HUES64 (cell line): ENCODE measurements around the gene FMNL1.

Experiments
- H3K27ac ChIP-seq: 2 replicates; pipeline ENCODE4 v1.7.0; 2013; ENCODE audit warnings: low read depth, low read length, inconsistent platforms
- H3K27me3 ChIP-seq: 2 replicates; pipeline ENCODE4 v1.6.1; 2013; ENCODE audit warnings: mild to moderate bottlenecking, low read length; ENCODE audit not compliant: insufficient read depth
- H3K36me3 ChIP-seq: 2 replicates; pipeline ENCODE4 v1.6.1; 2013; ENCODE audit warnings: mild to moderate bottlenecking, low read length; ENCODE audit not compliant: insufficient read depth
- H3K4me1 ChIP-seq: 2 replicates; pipeline ENCODE4 v1.6.1; 2013; ENCODE audit warnings: mild to moderate bottlenecking, low read length, moderate library complexity; ENCODE audit not compliant: insufficient read depth
- H3K4me3 ChIP-seq: 2 replicates; pipeline ENCODE4 v1.5.1; 2013; ENCODE audit warnings: mild to moderate bottlenecking, low read length, moderate library complexity
- H3K9ac ChIP-seq: 2 replicates; pipeline ENCODE4 v1.6.1; 2013; ENCODE audit warnings: mild to moderate bottlenecking, low read depth, low read length
- H3K9me3 ChIP-seq: 2 replicates; pipeline ENCODE4 v1.6.1; 2013; ENCODE audit warnings: low read depth, low read length; ENCODE audit not compliant: insufficient read depth
- WGBS: fragments of 150-250, 120-280 bp; methylation state at CpG from one replicate; pipeline ENCODE4 v1.1.7; 2013; ENCODE audit warnings: missing lambda C conversion rate; 5-methylcytosine and 5-hydroxymethylcytosine counted together

FMNL1 gene

DNA sequence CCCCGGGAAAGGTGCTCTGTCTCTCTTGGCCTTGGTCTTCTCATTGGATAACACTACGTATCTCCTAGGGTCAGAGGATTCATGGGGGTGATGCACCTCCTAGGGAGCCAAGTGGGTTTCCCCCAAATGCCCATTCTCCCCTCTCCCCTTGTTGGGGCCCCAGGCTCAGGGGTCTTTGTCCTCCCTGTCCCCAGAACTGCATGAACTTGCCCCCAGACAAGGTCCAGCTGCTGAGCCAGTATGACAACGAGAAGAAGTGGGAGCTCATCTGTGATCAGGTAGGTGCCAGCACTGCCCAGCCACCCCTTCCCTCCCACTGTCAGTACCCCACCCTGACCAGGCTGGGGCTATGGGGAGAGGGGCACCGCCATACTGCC is 8.7 kb downstream of the FMNL1 start:
- no peaks in the 10 kb centered on the region for H3K36me3 ChIP-seq
- H3K4me3 ChIP-seq, result no peak overlapping the region
- 89% methylated on average over 4 of the region's 4 CpGs for WGBS
- no peaks in the 10 kb centered on the region for H3K9me3 ChIP-seq
- H3K9ac ChIP-seq, result no peak overlapping the region
- H3K4me1 ChIP-seq, result peaks cover 20% of the 10 kb centered on the region
- no peaks in the 10 kb centered on the region; the same call in 1 of the 2 replicates for H3K27me3 ChIP-seq
- no peak overlapping the region for H3K27ac ChIP-seq

DNA sequence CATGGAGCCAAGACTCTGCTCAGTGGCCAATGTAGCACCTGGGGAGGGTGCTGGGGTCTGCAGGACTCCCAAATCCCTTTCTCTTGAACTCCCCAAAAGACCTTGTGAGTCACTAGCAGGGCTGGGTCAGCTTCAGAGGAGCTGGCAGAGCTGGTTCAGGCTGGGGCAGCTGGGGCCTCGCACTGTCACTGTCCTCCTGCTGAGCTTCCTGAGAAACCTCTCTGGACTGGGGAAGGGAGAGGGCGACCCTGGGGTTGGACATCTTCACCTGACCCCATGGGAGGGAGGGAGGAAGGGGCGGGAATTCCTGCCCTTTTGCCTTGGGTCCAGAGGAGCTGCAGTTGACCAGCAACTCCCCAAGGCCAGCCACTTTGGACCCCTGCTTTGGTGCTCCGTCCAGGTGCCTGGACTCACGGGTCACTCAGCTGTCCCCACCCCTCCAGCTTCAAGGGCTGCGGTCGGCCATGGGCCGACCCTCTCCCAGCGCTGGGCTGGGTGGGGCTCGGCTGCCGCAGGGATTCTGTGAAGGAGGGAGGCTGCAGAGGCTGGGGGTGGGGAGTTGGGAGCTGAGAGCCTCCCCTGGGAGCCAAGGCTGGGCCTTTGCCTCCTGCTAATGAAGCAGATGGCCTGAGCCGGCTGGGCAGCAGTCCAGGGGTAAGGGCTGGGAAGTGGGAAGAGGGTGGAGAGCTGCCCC is 9.2 kb downstream of the FMNL1 start:
- 60% methylated on average over 12 of the region's 12 CpGs for WGBS
- H3K27me3 ChIP-seq, result no peaks in the 10 kb centered on the region; the same call in 1 of the 2 replicates
- H3K9me3 ChIP-seq, result no peaks in the 10 kb centered on the region
- no peak overlapping the region for H3K9ac ChIP-seq
- peaks cover 22% of the 10 kb centered on the region for H3K4me1 ChIP-seq
- no peak overlapping the region for H3K27ac ChIP-seq
- H3K36me3 ChIP-seq, result no peaks in the 10 kb centered on the region
- H3K4me3 ChIP-seq, result no peak overlapping the region

DNA sequence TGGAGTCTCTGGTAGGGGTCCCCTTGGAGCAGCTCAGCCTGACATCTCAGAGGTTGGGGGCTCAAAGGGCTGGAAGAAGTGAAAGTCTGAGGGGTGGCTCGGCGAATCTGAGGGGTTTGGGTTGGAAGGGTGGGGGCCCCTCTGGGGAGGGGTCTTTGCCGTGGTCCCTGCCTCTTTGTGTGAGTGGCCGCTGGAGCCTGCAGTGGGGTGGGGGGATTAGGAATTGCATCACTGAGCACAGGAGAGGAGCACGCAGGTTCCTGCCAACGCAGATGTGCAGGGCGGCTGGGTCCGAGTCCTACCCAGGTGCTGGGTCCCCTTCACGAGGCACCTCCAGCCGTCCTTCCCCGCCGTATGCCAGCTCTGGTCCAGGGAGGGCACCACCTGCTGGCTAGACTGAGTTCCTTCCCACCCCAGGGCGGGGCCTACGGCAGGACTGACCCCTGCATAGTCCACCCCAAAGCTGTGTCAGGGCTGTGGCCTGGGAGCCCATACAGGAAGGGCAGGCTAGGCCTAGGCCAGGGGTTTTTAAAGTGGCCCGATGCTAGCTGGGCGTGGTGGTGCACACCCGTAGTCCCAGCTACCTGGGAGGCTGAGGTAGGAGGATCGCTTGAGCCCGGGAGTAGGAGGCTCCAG is 9.9 kb downstream of the FMNL1 start:
- WGBS, result 72% methylated on average over 19 of the region's 19 CpGs

DNA sequence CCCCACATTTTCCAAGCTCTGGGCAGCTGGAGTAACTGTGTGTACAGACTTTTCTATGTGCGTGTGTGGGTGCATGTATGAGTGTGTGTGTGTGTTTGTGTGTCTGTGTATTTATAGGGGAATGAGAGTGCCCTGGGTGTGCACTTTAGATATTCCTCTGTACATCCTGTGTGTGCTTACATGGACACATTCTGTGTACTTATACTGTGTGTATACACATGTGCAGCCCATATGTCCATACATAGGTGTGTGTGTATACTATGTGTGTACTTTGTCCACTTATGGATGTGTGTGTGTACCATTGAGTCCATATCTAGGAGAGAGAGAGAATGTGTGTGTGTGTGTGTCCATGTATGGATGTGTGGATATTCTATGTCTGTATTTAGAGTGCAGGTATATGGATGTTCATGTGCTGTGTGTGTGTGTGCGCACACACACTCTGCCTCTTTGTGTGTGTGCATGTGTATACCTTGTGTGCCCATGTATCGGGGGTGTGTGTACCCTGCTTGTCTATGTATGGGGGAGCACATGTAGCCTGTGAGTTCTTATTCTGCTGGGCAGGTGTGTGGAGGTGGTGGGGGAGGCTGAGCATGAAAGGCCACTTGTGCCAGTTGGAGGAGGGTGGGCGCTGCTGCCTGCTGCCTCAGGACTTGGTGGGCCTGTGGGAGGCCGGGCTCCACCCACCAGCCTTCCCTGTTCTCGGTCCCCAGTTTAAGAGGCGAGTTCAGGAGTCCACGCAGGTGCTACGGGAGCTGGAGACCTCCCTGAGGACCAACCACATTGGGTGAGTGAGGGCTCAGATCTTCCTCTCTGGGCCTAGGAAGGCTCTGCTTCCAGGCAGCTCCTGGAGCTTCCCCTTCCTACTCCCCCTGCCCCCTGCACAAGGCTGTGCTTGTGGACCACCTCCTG is 11.1 kb downstream of the FMNL1 start:
- Histone ChIP-seq H3K4me3 (no peak overlapping the region), H3K9ac (no peak overlapping the region), H3K36me3 (no peaks in the 10 kb centered on the region), H3K4me1 (peaks cover 24% of the 10 kb centered on the region), H3K27me3 (no peaks in the 10 kb centered on the region; the same call in 1 of the 2 replicates), H3K9me3 (no peaks in the 10 kb centered on the region), H3K27ac (no peak overlapping the region)
- 91% methylated on average over 9 of the region's 9 CpGs for WGBS

More for the DNA sequence above, 9.9 kb downstream of the FMNL1 start:
- no peak overlapping the region for H3K9ac ChIP-seq
- H3K4me1 ChIP-seq, result peaks cover 24% of the 10 kb centered on the region
- no peak overlapping the region for H3K27ac ChIP-seq
- no peaks in the 10 kb centered on the region; the same call in 1 of the 2 replicates for H3K27me3 ChIP-seq
- no peak overlapping the region for H3K4me3 ChIP-seq
- no peaks in the 10 kb centered on the region for H3K36me3 ChIP-seq
- H3K9me3 ChIP-seq, result no peaks in the 10 kb centered on the region

DNA sequence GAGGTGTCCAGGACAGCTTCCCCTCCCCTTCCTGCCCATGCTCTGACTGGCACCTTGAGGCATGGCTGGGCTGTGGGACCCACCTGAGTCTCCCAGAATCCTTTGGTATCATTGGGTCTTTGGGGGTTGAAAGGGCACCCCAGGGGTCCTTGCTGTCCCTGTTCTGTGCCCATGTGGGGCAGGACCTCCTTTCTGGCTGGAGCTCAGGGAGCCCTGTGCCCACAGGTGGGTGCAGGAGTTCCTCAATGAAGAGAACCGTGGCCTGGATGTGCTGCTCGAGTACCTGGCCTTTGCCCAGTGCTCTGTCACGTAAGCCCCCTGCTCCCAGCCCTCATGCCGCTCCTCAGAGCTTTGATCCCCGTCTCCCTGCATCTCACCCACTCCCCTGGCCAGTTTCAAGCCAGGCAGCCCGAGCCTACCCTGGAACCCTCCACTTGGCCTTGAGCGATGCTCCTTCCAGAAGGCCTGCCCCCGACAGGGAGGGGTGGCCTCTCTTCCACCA is 11.8 kb downstream of the FMNL1 start:
- Histone ChIP-seq H3K9ac (no peak overlapping the region), H3K27ac (no peak overlapping the region), H3K36me3 (no peaks in the 10 kb centered on the region), H3K9me3 (no peaks in the 10 kb centered on the region), H3K27me3 (no peaks in the 10 kb centered on the region; the same call in 1 of the 2 replicates), H3K4me3 (no peak overlapping the region), H3K4me1 (peaks cover 19% of the 10 kb centered on the region)
- WGBS, result 82% methylated on average over 8 of the region's 8 CpGs

DNA sequence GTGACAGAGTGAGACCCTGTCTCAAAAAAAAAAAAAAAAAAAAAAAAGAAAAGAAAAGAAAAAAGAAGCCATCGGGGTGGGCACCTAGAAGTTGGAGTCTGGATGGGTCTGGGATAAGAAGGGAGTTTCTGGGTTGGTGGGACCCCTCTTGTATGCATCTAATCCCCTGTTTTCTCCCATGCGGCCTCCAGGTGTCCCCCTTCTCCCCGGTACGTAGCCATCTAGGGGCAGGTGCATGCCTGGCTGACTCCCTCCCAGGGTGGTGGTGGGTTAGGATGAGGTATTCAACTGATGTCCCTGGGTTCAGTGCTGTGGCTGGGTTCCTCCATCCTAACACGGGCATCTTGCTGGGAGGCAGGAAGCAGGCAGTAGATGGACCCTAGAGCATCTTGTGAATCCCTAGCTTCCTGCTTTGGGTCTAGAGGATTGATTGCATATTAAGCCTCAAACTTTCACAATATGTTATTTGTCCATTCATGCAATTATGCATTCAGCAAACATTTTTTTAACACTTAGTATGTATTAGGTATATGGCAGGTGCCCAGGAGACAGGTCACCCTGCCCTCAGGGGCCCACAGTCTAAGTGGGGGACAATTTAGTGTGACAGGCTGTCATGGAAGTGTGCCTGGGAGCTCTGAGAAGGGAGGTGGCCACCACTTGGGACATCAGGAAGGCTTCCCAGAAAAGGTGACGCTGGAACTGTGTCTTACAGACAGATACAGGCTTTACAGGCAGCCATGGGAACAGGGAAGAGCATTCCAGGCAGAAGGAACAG is 13.1 kb downstream of the FMNL1 start:
- Histone ChIP-seq H3K36me3 (no peaks in the 10 kb centered on the region), H3K4me3 (no peak overlapping the region), H3K9me3 (no peaks in the 10 kb centered on the region), H3K27ac (no peak overlapping the region), H3K27me3 (peaks cover 7% of the 10 kb centered on the region), H3K9ac (no peak overlapping the region), H3K4me1 (peaks cover 9% of the 10 kb centered on the region; the same call in 1 of the 2 replicates)
- 28% methylated on average over 4 of the region's 6 CpGs for WGBS

DNA sequence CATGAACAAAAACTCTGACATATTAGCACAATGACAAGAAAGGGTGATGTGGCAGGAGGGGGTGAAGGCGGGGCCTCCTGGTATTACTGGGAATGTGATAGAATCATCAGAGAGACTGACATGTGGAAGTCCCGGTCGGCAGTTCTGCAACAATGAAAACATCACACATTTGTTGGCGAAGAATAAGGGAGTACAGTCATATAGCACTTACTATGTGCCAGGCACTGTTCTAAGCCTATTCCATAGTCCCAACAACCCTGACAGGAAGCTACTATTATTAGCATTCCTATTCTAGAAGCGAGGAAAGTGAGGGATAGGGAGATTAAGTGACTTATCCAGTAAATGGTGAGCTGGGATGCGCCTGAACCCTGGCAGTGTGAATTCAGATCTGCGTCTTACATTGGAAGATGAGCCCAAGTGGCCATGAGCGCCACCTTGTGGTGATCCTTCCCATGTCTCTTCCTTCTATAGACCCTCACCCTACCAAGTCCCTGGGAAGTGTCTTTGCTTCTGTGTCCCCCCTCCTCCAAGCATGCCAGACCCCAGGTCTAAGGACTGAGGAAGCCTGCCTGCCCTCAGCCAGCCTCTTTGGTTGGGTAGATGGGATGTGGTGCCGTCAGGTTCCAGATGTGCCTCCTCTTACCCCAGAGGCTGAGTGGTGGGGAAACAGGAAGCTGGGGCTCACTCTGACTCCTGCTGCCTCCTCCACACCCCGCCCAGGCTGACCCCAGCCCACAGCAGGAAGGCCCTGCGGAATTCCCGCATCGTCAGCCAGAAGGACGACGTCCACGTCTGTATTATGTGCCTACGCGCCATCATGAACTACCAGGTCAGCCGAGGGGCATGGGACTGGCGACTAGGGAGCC is 14.0 kb downstream of the FMNL1 start:
- H3K9me3 ChIP-seq, result no peaks in the 10 kb centered on the region
- 48% methylated on average over 20 of the region's 20 CpGs for WGBS
- no peaks in the 10 kb centered on the region for H3K36me3 ChIP-seq
- H3K4me3 ChIP-seq, result no peak overlapping the region
- peaks cover 10% of the 10 kb centered on the region for H3K4me1 ChIP-seq
- no peak overlapping the region for H3K27ac ChIP-seq
- no peak overlapping the region for H3K9ac ChIP-seq
- peaks cover 15% of the 10 kb centered on the region for H3K27me3 ChIP-seq

DNA sequence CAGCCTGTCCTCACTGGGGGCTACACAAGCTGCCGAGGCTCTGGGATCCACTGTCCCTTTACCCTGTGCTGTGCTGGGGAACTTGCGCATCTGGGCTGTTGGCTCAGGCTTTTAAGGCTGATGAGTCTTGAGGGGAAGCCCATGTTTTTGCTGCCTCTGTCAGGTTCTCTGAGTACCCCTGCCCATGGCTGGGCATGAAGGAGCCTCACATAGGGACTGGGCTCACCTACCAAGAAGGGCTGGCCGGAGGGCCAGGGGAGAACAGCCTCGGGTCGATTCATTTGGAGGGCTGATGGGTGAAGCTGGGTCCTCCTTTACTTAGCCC is 14.6 kb downstream of the FMNL1 start:
- Histone ChIP-seq H3K9me3 (no peaks in the 10 kb centered on the region), H3K27me3 (peaks cover 21% of the 10 kb centered on the region), H3K4me3 (no peak overlapping the region), H3K27ac (no peak overlapping the region), H3K4me1 (peaks cover 9% of the 10 kb centered on the region; the same call in 1 of the 2 replicates), H3K9ac (no peak overlapping the region), H3K36me3 (no peaks in the 10 kb centered on the region)
- 88% methylated on average over 5 of the region's 5 CpGs for WGBS

DNA sequence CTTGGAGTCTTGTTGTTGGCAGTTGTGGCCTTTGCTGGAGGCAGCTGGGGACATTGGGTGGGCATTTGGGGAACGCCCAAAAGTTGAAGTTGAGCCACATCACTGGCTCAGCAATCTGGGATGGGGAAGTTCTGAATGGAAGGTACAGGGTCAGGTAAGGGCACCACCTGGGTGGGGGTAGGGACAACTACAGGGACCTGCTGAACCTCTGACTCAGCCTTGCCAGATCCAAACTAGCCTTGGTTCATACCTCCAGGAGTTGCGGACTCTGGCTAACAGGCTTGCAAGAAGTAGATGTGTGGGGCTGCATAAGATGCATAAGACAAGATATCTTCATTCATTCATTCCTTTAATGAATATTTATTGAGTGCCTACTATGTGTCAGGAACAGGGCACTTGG is 16.0 kb downstream of the FMNL1 start:
- no peaks in the 10 kb centered on the region for H3K36me3 ChIP-seq
- no peak overlapping the region for H3K9ac ChIP-seq
- H3K27me3 ChIP-seq, result peaks cover 24% of the 10 kb centered on the region
- no peak overlapping the region for H3K27ac ChIP-seq
- peaks cover 9% of the 10 kb centered on the region; the same call in 1 of the 2 replicates for H3K4me1 ChIP-seq
- no peak overlapping the region for H3K4me3 ChIP-seq
- no peaks in the 10 kb centered on the region for H3K9me3 ChIP-seq
- WGBS, result 60% methylated on average over 2 of the region's 2 CpGs
